Measurements from ENCODE around the gene MIOX.

Gene MIOX

GRCh38 chr22:50454556-50455075 lies 32.0 kb upstream of the MIOX start:
- DNase-seq (ENCODE audit: extremely low read depth in 1 of 2, low read depth in 1 of 2) = no peak

GRCh38 chr22:50455201-50455600 lies 31.5 kb upstream of the MIOX start:
- DNase-seq (ENCODE audit: extremely low read depth in 1 of 2, low read depth in 1 of 2) = no peak

DNA sequence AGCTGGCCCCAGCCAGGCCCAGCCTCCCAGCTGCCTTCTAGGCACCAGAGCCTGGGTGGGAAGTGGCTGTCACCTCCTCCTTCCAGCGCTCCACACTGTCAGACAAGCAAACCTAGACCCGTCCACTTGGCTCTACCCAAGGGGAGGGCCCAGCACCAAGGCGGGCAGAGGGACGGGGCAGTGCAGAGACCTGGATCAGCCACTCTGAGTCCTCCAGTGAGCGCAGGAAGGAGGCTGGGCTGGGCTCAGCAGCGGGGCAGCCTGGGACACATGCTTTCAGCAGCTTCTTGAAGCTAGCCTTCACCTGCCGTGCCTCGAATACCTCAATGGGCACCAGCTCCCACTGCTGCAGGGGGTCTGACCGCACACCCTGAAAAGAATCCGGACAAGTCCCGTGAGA lies 30.6 kb upstream of the MIOX start:
- DNase-seq (ENCODE audit: extremely low read depth in 1 of 2, low read depth in 1 of 2) = no peak

DNA sequence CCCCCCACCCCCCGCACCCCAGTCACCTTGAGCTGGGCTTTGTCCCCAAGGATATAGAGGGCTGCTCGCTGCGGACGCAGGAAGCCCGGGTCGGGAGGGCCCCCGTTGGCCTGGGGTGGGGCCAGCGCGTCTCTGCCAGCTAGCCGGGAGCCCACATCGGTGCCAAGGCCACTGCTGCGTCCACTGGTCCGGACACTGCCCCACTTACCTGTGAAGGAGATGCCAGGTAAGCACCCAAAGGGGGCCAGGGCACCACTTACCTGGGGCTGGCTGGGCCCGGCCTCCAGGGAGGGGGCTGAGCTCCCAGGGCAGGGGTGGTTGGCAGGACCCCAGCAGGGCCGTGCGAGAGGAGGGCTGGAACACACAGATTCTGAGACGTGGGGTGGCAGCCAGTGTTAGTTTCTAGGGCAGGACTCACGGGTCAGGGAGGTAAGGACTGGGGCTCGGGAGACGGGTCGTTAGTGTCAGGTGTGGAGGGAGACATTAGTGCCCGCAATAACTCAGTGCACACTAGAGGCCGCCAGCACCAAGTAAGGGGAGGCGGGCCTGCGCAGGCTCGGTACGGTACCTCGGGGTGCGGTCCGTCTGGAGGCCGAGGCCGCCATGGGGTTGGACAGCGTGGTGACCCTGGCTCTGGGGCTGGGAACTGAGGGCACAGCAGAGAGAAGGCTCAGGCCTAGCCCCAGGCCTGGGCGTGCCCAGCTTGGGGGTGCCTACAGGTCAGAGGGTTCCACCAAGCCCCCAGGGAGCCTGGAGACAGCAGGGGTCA lies 30.0 kb upstream of the MIOX start:
- DNase-seq (ENCODE audit: extremely low read depth in 1 of 2, low read depth in 1 of 2) = no peak

GRCh38 chr22:50459016-50459415 lies 27.6 kb upstream of the MIOX start:
- DNase-seq (ENCODE audit: extremely low read depth in 1 of 2, low read depth in 1 of 2) = no peak

DNA sequence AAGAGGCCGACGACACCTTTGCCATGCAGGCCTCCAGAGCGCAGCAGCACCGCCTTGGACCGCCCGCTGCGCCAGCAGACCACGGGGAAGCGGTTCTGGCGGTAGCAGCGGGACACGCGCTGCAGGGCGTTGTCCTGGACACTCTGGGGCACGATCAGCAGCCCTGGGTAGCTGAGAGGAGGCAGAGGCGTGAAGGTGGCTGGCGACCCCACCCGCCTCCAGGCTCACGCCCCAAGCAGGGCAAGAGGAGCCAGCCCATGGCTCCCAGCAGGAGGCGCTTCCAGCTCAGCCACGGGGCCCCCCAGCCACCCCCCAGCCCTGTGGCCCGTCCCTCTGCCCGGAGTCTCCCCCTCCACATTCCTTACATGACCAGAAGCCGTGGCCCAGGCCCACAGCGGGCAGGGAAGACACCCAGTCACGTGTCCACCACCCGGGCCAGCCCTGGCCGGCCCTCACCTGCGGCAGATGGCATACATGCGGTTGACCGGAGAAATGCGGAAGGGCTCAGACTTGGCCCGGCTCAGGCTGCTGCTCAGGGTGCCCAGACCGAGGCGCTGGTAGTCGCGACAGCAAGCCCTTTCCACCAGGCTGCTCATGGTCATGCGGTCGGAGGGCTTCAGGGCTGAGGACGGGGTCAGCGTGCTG lies 27.0 kb upstream of the MIOX start:
- no peak for DNase-seq (ENCODE audit: extremely low read depth in 1 of 2, low read depth in 1 of 2)

- no peak for DNase-seq (ENCODE audit: extremely low read depth in 1 of 2, low read depth in 1 of 2)
Observed at GRCh38 chr22:50460938-50461337, 25.7 kb upstream of the MIOX start.

GRCh38 chr22:50461536-50461935 lies 25.1 kb upstream of the MIOX start:
- no peak for DNase-seq (ENCODE audit: extremely low read depth in 1 of 2, low read depth in 1 of 2)

DNA sequence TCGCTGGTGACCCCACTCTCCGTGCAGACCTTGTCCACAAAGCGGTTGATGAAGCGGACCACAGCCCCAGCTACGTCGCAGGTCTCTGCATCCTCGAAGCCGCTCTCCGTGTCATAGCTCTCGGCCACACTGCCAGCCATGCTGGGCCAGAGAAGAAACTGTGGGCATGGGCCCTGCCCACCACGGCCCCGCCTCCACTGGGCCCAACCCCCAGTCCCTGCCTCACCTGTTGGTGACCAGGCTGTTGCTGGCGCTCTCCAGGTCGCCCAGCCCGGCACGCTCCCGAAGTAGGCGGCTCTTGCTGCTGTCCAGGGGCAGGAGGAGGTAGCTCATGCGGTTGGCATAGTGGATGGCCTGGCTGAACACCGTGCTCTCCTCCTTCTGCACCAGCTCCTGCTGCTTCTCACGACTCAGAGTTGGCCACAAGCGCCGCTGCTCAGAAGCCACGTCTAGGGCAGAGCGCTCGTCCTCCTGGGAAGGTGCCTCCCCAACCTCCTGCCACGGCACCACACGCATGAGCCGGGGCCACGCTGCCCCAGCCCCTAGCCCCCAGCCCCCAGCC lies 24.6 kb upstream of the MIOX start:
- DNase-seq (ENCODE audit: extremely low read depth in 1 of 2, low read depth in 1 of 2) = no peak

- DNase-seq (ENCODE audit: extremely low read depth in 1 of 2, low read depth in 1 of 2) = no peak
Observed at GRCh38 chr22:50463188-50463900, 23.3 kb upstream of the MIOX start.

GRCh38 chr22:50464451-50464850 lies 22.2 kb upstream of the MIOX start:
- DNase-seq (ENCODE audit: extremely low read depth in 1 of 2, low read depth in 1 of 2) = no peak

DNA sequence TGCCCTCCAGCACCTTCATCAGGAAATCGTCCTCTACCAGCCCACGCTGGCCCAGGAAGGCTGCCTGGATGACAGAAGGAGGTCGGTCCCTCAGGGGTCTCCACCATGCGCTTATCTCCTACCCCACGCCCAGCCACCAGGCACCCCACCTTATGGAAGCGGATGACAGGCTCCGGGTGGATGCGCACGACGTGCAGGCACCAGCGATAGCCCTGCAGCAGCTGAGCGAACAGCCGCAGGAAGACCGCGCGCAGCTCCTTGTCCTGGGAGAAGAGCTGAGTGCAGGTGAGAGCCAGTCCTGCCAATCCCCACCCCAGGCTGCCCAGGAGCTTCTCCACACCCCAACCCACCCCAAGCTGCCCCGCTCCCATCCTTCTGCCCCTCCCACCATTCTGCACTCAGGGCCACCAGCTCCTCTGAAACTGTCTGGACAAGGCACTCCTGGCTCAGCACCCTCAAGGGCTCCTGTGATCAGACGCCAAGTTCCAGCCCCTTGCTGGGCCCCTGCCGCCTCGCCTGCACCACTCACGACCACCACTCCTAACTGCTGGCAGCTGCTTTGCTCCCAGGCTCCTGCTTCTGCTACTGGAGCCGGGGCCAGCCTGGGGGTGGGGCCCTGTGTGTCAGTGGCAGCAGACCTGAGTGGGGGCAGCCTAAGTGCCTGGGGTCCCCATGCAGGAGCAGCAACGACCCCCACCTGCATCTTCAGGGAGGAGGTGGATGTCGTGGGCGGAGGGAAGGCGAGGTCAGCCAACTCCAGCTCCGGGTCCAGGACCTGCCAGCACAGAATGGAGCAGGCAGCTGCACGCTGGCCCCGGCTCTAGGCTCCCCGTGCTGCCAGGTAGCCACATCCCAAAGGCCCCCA lies 21.4 kb upstream of the MIOX start:
- no peak for DNase-seq (ENCODE audit: extremely low read depth in 1 of 2, low read depth in 1 of 2)

GRCh38 chr22:50467341-50467740 lies 19.3 kb upstream of the MIOX start:
- no peak for DNase-seq (ENCODE audit: extremely low read depth in 1 of 2, low read depth in 1 of 2)

DNA sequence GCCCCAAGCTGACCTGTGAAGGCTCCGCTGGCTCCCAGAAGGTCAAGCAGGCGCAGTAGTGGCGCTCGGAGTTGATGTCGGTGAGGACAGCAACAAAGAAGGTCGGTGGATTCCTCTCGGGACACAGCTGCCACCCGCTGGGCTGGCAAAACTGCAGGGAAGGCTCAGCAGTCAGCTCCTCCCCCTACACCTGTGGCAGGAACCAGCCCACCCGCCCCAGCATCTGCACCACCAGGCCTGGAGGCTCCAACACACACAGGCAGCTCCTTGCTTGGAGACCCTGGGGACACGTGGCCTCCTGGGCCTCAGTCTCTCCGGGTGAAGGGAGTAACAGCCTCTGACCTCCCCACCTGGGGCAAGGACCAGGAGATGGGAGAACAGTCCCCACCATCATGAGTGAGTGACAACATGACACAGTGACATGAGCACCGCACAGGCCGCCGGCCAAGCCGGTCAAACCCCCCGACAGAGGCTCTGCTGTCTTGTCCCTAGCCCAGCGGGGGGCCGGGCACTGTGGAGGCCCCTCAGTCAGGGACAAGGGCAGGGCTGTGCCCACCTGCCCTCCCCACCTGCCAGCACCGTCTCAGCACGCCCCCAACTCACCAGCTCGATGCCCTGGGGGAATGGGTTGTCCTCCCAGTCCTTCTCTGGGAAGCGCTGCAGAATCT lies 18.8 kb upstream of the MIOX start:
- DNase-seq (ENCODE audit: extremely low read depth in 1 of 2, low read depth in 1 of 2) = no peak

- DNase-seq (ENCODE audit: extremely low read depth in 1 of 2, low read depth in 1 of 2) = no peak
Observed at GRCh38 chr22:50468626-50469025, 18.0 kb upstream of the MIOX start.

DNA sequence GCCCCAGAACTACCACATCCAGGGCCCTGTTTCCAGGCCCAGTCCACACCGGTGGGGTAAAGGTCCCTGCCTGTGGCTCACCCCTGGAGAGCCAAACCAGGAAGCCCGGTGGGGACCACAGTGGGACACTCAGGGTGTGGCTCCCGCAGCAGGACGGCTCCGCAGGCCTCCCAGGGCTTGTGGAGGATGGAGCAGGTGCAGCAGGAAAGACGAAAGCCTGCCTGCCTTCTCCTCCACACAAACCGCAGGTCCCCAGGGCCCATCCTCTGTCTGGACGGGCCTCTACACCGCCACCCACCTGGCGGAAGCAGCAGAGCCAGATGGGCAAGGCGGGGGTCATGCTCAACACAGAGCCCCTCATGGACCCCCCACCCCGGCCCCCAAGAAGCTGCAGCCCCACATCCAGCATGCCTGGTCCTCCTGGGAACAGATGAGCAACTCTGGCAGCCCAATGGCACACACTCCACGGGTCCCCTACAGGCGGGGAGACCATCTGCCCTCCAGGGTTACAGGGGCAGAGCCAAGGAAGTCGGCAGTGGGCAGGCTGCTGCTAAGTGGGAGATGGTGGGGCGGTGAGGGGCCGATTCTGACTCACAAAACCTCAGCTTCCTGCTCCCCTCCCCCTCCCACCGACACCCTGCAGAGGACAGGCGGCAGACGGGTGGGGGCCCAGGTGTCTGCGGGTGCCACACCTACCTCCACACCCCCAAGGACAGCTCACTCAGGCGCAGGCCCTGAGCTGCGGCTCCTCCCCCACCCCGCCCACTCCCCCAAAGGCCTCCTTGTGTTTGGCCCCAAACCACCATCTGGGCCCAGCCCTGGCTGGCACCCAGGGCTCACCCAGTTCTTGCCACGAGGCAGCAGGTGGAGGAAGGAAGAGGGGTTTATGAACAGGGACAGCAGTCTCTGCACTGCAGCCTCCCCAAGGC lies 17.0 kb upstream of the MIOX start:
- DNase-seq (ENCODE audit: extremely low read depth in 1 of 2, low read depth in 1 of 2) = peak; percentile 93 to 96

GRCh38 chr22:50470491-50470890 lies 16.2 kb upstream of the MIOX start:
- DNase-seq (ENCODE audit: extremely low read depth in 1 of 2, low read depth in 1 of 2) = no peak

- no peak for DNase-seq (ENCODE audit: extremely low read depth in 1 of 2, low read depth in 1 of 2)
Observed at GRCh38 chr22:50471197-50471847, 15.3 kb upstream of the MIOX start.

Data from activated CD8-positive, alpha-beta memory T cell treated with anti-CD3 and anti-CD28 coated beads for 1 hour (primary cell).